ENCODE data around the gene NAT8L. TPM values are rescaled to one million over a fixed set of nuclear protein-coding genes. Genes with fewer than 3 reads are reported as not detected.

Gene NAT8L
- total RNA-seq, 1 donor from 2014 or later, result 8.3 TPM

DNA sequence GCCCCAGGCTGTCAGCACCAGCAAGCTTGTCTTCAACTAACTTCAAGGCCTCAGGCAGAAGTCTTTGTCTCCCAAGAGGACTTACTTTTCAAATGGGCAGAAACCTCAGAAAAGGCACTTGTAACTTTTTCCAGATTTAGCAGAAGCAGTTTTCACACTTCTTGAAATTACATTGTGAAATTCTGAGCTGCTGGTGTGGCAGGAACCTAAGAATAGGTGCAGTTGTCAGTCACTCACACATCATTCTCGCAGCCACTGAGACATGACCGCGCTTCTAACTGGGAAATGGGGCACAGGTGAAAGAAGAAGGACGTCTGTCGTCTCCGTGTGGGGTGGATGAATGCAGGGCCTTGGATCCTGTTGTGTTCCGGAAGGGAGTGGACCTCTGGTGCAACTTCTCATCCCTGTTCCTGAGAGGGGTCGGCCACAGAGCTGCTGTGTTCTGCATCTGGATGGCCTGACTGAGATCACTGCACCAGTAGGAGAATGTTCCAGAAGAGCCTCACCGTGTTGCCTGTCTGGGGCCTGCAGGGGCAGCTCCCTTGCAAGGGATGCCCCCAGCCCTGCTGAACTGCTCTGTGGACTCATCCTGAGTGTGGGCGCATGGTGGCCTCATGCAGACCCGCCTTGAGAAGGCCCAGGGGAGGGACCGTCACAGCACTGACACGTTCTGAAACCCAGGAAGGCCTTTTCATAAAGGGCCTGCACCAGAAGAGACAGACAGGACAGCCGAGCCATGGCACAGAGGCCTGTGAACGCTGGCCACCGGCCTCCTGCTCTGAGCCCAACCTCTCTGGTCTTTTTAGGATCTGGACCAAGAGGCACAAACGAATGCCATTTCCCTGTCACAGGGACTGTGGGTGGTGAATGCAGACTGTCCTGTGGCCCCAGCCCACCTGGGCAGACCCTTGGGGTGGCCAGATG, 18.7 kb downstream of the NAT8L start:
- TF ChIP-seq, protein P1, sequence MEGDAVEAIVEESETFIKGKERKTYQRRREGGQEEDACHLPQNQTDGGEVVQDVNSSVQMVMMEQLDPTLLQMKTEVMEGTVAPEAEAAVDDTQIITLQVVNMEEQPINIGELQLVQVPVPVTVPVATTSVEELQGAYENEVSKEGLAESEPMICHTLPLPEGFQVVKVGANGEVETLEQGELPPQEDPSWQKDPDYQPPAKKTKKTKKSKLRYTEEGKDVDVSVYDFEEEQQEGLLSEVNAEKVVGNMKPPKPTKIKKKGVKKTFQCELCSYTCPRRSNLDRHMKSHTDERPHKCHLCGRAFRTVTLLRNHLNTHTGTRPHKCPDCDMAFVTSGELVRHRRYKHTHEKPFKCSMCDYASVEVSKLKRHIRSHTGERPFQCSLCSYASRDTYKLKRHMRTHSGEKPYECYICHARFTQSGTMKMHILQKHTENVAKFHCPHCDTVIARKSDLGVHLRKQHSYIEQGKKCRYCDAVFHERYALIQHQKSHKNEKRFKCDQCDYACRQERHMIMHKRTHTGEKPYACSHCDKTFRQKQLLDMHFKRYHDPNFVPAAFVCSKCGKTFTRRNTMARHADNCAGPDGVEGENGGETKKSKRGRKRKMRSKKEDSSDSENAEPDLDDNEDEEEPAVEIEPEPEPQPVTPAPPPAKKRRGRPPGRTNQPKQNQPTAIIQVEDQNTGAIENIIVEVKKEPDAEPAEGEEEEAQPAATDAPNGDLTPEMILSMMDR (IDR thresholded peaks at IDR 0.05; ENCODE audit: partially characterized antibody, unreplicated experiment), result no peak
- Mint-ChIP-seq H3K4me3 (ENCODE audit: unreplicated experiment) (no peak overlapping the region), H3K36me3 (ENCODE audit: unreplicated experiment) (no peaks in the 10 kb centered on the region), H3K9me3 (ENCODE audit: unreplicated experiment) (peaks cover 5% of the 10 kb centered on the region), H3K4me1 (ENCODE audit: low read depth, unreplicated experiment) (no peaks in the 10 kb centered on the region), H3K27ac (ENCODE audit: unreplicated experiment) (no peak overlapping the region), H3K27me3 (ENCODE audit: unreplicated experiment) (peaks cover 5% of the 10 kb centered on the region)
- no peak for DNase-seq

GRCh38 chr4:2078584-2078983, 19.5 kb downstream of the NAT8L start:
- no peak overlapping the region for H3K27ac Mint-ChIP-seq (ENCODE audit: unreplicated experiment)
- no peak for DNase-seq
- no peaks in the 10 kb centered on the region for H3K4me1 Mint-ChIP-seq (ENCODE audit: low read depth, unreplicated experiment)
- peaks cover 7% of the 10 kb centered on the region for H3K27me3 Mint-ChIP-seq (ENCODE audit: unreplicated experiment)
- H3K4me3 Mint-ChIP-seq (ENCODE audit: unreplicated experiment), result no peak overlapping the region
- TF ChIP-seq, protein P1 (IDR thresholded peaks at IDR 0.05; ENCODE audit: partially characterized antibody, unreplicated experiment), result no peak
- peaks cover 5% of the 10 kb centered on the region for H3K9me3 Mint-ChIP-seq (ENCODE audit: unreplicated experiment)
- H3K36me3 Mint-ChIP-seq (ENCODE audit: unreplicated experiment), result no peaks in the 10 kb centered on the region

GRCh38 chr4:2079006-2079405, 19.9 kb downstream of the NAT8L start:
- H3K27me3 Mint-ChIP-seq (ENCODE audit: unreplicated experiment), result peaks cover 8% of the 10 kb centered on the region
- peaks cover 5% of the 10 kb centered on the region for H3K9me3 Mint-ChIP-seq (ENCODE audit: unreplicated experiment)
- no peak overlapping the region for H3K4me3 Mint-ChIP-seq (ENCODE audit: unreplicated experiment)
- H3K4me1 Mint-ChIP-seq (ENCODE audit: low read depth, unreplicated experiment), result no peaks in the 10 kb centered on the region
- TF ChIP-seq, protein P1 (IDR thresholded peaks at IDR 0.05; ENCODE audit: partially characterized antibody, unreplicated experiment), result no peak
- H3K36me3 Mint-ChIP-seq (ENCODE audit: unreplicated experiment), result no peaks in the 10 kb centered on the region
- DNase-seq, result no peak
- no peak overlapping the region for H3K27ac Mint-ChIP-seq (ENCODE audit: unreplicated experiment)

DNA sequence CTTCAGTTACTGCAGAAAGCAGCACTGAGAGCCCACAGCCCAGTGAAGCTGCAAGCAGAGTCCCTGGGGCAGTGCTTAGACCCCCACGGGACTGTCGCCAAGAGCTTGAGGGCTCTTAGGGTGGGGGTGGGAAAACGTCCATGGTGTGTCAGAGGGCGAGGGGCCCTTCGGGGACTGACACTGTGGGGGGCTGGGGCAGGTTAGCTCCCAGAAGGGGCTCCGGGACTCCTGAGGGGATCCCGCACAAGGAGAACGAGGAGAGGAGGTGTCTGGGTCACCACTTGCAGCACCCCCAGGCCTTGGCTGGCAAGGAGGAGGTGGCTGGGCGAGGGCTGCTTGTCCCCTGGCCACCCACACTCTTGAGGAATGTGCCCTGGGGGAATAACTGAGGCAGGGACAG, 20.8 kb downstream of the NAT8L start:
- no peak for DNase-seq
- TF ChIP-seq, protein P1 (IDR thresholded peaks at IDR 0.05; ENCODE audit: partially characterized antibody, unreplicated experiment), result no peak
- Mint-ChIP-seq H3K27me3 (ENCODE audit: unreplicated experiment) (peaks cover 12% of the 10 kb centered on the region), H3K4me3 (ENCODE audit: unreplicated experiment) (no peak overlapping the region), H3K4me1 (ENCODE audit: low read depth, unreplicated experiment) (no peaks in the 10 kb centered on the region), H3K9me3 (ENCODE audit: unreplicated experiment) (peaks cover 7% of the 10 kb centered on the region), H3K27ac (ENCODE audit: unreplicated experiment) (no peak overlapping the region), H3K36me3 (ENCODE audit: unreplicated experiment) (no peaks in the 10 kb centered on the region)

Measured in glutamatergic neuron (in vitro differentiated cells).